GM19438 (cell line): Measurements from ENCODE around the gene NTSR2.

Experiments used
- ATAC-seq: cut with Tn5 transposase; IDR thresholded peaks from one replicate; pipeline ENCODE4 v1.9.1; 2021; ENCODE audit warnings: low read depth; ENCODE audit not compliant: unreplicated experiment

Gene NTSR2

GRCh38 chr2:11631462-11631861 lies 38.5 kb downstream of the NTSR2 start:
- ATAC-seq = no peak

GRCh38 chr2:11630855-11631254 lies 39.1 kb downstream of the NTSR2 start:
- no peak for ATAC-seq

- no peak for ATAC-seq
Observed at GRCh38 chr2:11629851-11630250, 40.1 kb downstream of the NTSR2 start.

GRCh38 chr2:11629215-11629614 lies 40.8 kb downstream of the NTSR2 start:
- ATAC-seq = no peak

GRCh38 chr2:11628675-11629074 lies 41.3 kb downstream of the NTSR2 start:
- no peak for ATAC-seq

- no peak for ATAC-seq
Observed at GRCh38 chr2:11625671-11626070, 44.3 kb downstream of the NTSR2 start.

- no peak for ATAC-seq
Observed at GRCh38 chr2:11624893-11625292, 45.1 kb downstream of the NTSR2 start.

- no peak for ATAC-seq
Observed at GRCh38 chr2:11622611-11623010, 47.4 kb downstream of the NTSR2 start.

- ATAC-seq = no peak
Observed at GRCh38 chr2:11621410-11621809, 48.6 kb downstream of the NTSR2 start.

GRCh38 chr2:11618708-11619062 lies 51.3 kb downstream of the NTSR2 start:
- ATAC-seq = no peak

GRCh38 chr2:11617984-11618707 lies 51.8 kb downstream of the NTSR2 start:
- no peak for ATAC-seq

- no peak for ATAC-seq
Observed at GRCh38 chr2:11617527-11617926, 52.5 kb downstream of the NTSR2 start.

- no peak for ATAC-seq
Observed at GRCh38 chr2:11616851-11617415, 53.1 kb downstream of the NTSR2 start.

GRCh38 chr2:11616097-11616687 lies 53.8 kb downstream of the NTSR2 start:
- no peak for ATAC-seq

- no peak for ATAC-seq
Observed at GRCh38 chr2:11615209-11615608, 54.8 kb downstream of the NTSR2 start.

- no peak for ATAC-seq
Observed at GRCh38 chr2:11613297-11613696, 56.7 kb downstream of the NTSR2 start.

GRCh38 chr2:11612553-11613215 lies 57.3 kb downstream of the NTSR2 start:
- ATAC-seq = no peak

GRCh38 chr2:11611251-11611650 lies 58.7 kb downstream of the NTSR2 start:
- no peak for ATAC-seq

GRCh38 chr2:11610624-11611242 lies 59.3 kb downstream of the NTSR2 start:
- no peak for ATAC-seq
